Esophagus squamous epithelium (tissue), 4 donors: ENCODE results near the gene TGFB1.

ENCODE experiments used
- POLR2A ChIP-seq, 4 donors: fragments of 450-650 bp; IDR thresholded peaks; one replicate each; pipeline ENCODE4 v1.6.1; 2017; ENCODE audit warnings: antibody characterized with exemption in 4 of 4, mild to moderate bottlenecking in 4 of 4, moderate library complexity in 3 of 4
- TF ChIP-seq, protein P1 (sequence below), 6 experiments: fragments of 450-650 bp in 4 of 6; fragments of 200-600 bp in 2 of 6; sonication (generic) in 2 of 6; IDR thresholded peaks; one replicate each; pipeline ENCODE4 v1.5.1; 2016 to 2019; ENCODE audit warnings: antibody characterized with exemption in 6 of 6, mild to moderate bottlenecking in 4 of 6, moderate library complexity in 4 of 6

DNA sequence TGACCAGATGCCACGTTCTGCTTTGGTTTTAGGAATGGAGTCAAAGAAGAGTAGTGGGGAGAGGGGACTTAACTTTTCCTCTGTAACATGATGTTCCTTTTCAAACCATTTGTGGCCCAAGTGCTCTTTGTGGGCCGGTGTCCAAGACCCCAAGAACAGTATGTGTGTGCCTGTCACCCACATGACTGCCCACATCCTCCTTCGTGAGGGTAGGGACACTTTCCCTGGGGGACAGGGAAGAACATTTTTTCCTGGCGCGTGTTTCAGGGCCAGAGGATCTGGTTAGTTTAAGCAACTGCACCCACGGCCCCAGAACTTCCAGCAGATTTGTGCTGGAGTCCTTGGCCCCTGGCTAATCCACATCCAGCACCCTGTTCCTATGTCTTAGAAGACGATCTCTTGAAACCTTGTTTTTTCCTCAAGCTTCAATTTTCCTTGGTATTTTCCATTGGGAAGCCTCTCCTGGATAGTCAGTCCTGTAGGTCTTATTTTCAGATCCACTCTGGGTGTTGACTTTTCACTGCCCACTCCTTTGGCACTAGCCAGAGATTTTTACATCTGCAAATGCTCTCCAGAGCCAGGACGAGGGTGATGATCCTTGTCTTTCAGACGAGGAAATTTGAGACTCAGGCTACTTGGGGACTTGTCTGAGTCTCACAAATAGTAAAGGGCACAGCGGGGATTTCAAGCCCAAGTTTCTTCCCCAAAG is 54.5 kb downstream of the TGFB1 start:
- TF ChIP-seq, protein P1, sequence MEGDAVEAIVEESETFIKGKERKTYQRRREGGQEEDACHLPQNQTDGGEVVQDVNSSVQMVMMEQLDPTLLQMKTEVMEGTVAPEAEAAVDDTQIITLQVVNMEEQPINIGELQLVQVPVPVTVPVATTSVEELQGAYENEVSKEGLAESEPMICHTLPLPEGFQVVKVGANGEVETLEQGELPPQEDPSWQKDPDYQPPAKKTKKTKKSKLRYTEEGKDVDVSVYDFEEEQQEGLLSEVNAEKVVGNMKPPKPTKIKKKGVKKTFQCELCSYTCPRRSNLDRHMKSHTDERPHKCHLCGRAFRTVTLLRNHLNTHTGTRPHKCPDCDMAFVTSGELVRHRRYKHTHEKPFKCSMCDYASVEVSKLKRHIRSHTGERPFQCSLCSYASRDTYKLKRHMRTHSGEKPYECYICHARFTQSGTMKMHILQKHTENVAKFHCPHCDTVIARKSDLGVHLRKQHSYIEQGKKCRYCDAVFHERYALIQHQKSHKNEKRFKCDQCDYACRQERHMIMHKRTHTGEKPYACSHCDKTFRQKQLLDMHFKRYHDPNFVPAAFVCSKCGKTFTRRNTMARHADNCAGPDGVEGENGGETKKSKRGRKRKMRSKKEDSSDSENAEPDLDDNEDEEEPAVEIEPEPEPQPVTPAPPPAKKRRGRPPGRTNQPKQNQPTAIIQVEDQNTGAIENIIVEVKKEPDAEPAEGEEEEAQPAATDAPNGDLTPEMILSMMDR (IDR thresholded peaks at IDR 0.05) = no peak
- TF ChIP-seq POLR2A (IDR thresholded peaks at IDR 0.05) = no peak
